Left lung (tissue), 10 donors: ENCODE results near the gene ALDH3B2. TPM values are rescaled to one million over a fixed set of nuclear protein-coding genes. Genes with fewer than 3 reads are reported as not detected.
A peak's percentile ranks its signal among the peaks of the same experiment; 100 is the strongest.

Source experiments
- ATAC-seq: fragments of 200-7000 bp; cut with Tn5 transposase; one replicate; pipeline ENCODE4 v1.9.1; 2020; ENCODE audit warnings: moderate library complexity
- DNase-seq, 4 donors: peaks; one replicate each; pipeline ENCODE4 v3.0.0-alpha.2; 2013 to 2020
- H3K27ac ChIP-seq, 2 donors: fragments of 200-600 bp; sonication (generic) in 1 of 2; one replicate each; pipeline versions ENCODE4 v1.5.0 to v1.8.0; 2020 to 2021
- H3K27me3 ChIP-seq, 2 donors: fragments of 200-600 bp; sonication (generic) in 1 of 2; one replicate each; pipeline versions ENCODE4 v1.5.0 to v1.8.0; 2020 to 2021
- H3K36me3 ChIP-seq, 2 donors: fragments of 200-600 bp; sonication (generic) in 1 of 2; one replicate each; pipeline versions ENCODE4 v1.5.0 to v1.8.0; 2020 to 2021
- H3K4me1 ChIP-seq, 2 donors: fragments of 200-600 bp; one replicate each; pipeline ENCODE4 v1.8.0; 2021
- H3K4me3 ChIP-seq, 2 donors: fragments of 200-600 bp; sonication (generic) in 1 of 2; one replicate each; pipeline versions ENCODE4 v1.5.0 to v1.8.0; 2020 to 2021; ENCODE audit warnings: mild to moderate bottlenecking in 1 of 2
- H3K9me3 ChIP-seq, 2 donors: fragments of 200-600 bp; sonication (generic) in 1 of 2; one replicate each; pipeline versions ENCODE4 v1.5.0 to v1.8.0; 2020 to 2021
- CTCF ChIP-seq, 2 donors: fragments of 200-600 bp; sonication (generic) in 1 of 2; IDR thresholded peaks; one replicate each; pipeline versions ENCODE4 v1.5.0 to v1.8.0; 2021; ENCODE audit warnings: antibody characterized with exemption in 2 of 2
- intact Hi-C, 2 donors: fragments of 100-400 bp; cut with DNase I; formaldehyde crosslinking; loops; one replicate each; pipeline versions ENCODE4 v1.11.2 to v1.14.2; 2022
- polyA plus RNA-seq, 6 donors: library from polyadenylated mRNA; unstranded; fragments of 120-200 nt; gene quantifications; one replicate each; pipeline ENCODE4 v1.2.1, GENCODE V29; 2013; ENCODE audit not compliant: insufficient read length in 6 of 6
- total RNA-seq, 2 donors: library from RNA; stranded (reverse); fragmentation: NEBNext Ultra II Directional; extraction: Animal tissue kit (Norgen Biotek cat#: 25700); gene quantifications; one replicate each; pipeline ENCODE4 v1.2.1, GENCODE V29; 2021
- donor health status: DM: no; HTN: yes; CAD: no.
- donor health status: DM: no; HTN: no; CAD: no.

ALDH3B2 gene
- total and polyA plus RNA-seq, 8 donors = 0.79 to 1.7 (median 0.98) TPM

DNA sequence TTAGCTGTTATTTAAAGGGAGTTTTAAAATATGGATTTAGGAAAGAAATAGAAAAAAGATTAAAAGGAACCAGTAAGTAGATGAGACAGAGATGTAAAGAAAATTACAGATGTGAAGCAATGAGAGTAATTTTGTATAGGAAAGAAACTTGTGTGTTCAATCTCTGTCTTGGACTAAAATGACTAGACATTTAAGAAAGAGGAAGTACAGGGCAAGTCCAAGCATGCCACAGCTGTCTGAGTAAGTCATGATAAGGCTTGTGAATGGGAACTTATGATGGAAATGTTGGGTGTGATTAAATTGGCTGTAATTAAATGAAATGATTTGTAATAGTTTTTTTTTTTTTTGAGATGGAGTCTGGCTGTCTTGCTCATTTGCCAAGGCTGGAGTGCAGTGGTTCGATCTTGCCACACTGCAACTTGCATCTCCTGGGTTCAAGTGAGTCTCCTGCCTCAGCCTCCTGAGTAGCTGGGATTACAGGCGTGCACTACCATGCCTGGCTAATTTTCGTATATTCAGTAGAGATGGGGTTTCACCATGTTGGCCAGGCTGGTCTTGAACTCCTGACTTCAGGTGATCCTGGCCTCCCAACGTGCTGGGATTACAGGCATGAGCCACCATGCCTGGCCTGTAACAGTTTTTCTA is 18.0 kb downstream of the ALDH3B2 start:
- DNase-seq (no peak), ATAC-seq (no peak)
- Histone ChIP-seq H3K4me1 (no peaks in the 10 kb centered on the region), H3K27me3 (peaks cover 0 to 6% of the 10 kb centered on the region in 2 donors), H3K36me3 (no peaks in the 10 kb centered on the region), H3K27ac (no peak overlapping the region), H3K4me3 (no peak overlapping the region), H3K9me3 (peaks cover 0 to 14% of the 10 kb centered on the region in 2 donors)
- intact Hi-C loops = no loop called here
- no peak for TF ChIP-seq CTCF (IDR thresholded peaks at IDR 0.05)

DNA sequence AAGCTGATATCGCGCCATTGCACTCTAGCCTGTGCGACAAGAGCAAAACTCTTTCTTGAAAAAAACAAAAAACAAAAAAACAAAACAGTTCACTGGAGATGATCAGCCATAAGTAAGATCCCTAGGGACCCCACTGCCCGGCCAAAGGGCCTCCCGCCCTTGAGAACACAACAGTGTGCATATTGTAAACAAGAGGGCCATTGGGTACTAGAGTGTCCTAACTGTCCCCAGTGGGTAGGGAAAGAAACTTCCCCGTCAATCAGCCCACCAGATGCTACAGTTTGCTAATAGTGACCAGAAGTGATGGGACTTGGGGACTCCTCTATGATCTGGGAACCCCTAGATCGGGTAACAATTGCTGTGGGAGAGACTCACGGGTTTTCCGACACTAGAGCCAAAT is 20.2 kb downstream of the ALDH3B2 start:
- no peaks in the 10 kb centered on the region for H3K36me3 ChIP-seq
- no peak overlapping the region for H3K27ac ChIP-seq
- H3K4me1 ChIP-seq = no peaks in the 10 kb centered on the region
- H3K27me3 ChIP-seq = peaks cover 0 to 18% of the 10 kb centered on the region in 2 donors
- ATAC-seq (no peak), DNase-seq (peak in 2 of 4 donors; percentile 5 to 29)
- H3K4me3 ChIP-seq = no peak overlapping the region
- H3K9me3 ChIP-seq = peaks cover 0 to 14% of the 10 kb centered on the region in 2 donors
- TF ChIP-seq CTCF (IDR thresholded peaks at IDR 0.05) = no peak
- intact Hi-C loops = no loop called here

GRCh38 chr11:67652965-67653845 is 21.2 kb downstream of the ALDH3B2 start:
- Histone ChIP-seq H3K36me3 (no peaks in the 10 kb centered on the region), H3K27me3 (peaks cover 0 to 25% of the 10 kb centered on the region in 2 donors), H3K9me3 (peaks cover 0 to 14% of the 10 kb centered on the region in 2 donors), H3K27ac (no peak overlapping the region), H3K4me1 (no peaks in the 10 kb centered on the region), H3K4me3 (no peak overlapping the region)
- ATAC-seq (no peak), DNase-seq (peak in 2 of 4 donors; percentile 6 to 19)
- intact Hi-C loops = no loop called here
- TF ChIP-seq CTCF (IDR thresholded peaks at IDR 0.05) = no peak

GRCh38 chr11:67651976-67652781 is 22.2 kb downstream of the ALDH3B2 start:
- peaks cover 0 to 14% of the 10 kb centered on the region in 2 donors for H3K9me3 ChIP-seq
- H3K27ac ChIP-seq = no peak overlapping the region
- TF ChIP-seq CTCF (IDR thresholded peaks at IDR 0.05) = no peak
- peaks cover 0 to 36% of the 10 kb centered on the region in 2 donors for H3K27me3 ChIP-seq
- H3K4me3 ChIP-seq = no peak overlapping the region
- H3K4me1 ChIP-seq = peaks cover 0 to 8% of the 10 kb centered on the region in 2 donors
- DNase-seq (peak in 2 of 4 donors; percentile 1 to 13), ATAC-seq (no peak)
- no peaks in the 10 kb centered on the region for H3K36me3 ChIP-seq
- intact Hi-C loops = no loop called here
